Upper lobe of right lung (tissue), 1 donor: ENCODE results near the gene ARL6IP4. TPM values are rescaled to one million over a fixed set of nuclear protein-coding genes. Genes with fewer than 3 reads are reported as not detected.

Source experiments
- ATAC-seq: fragments of 200-7000 bp; cut with Tn5 transposase; one replicate; pipeline ENCODE4 v1.9.1; 2020; ENCODE audit warnings: mild to moderate bottlenecking, moderate library complexity
- DNase-seq: peaks from one replicate; pipeline ENCODE4 v3.0.0-alpha.2; 2020
- H3K27ac ChIP-seq: fragments of 200-600 bp; one replicate; pipeline ENCODE4 v1.8.0; 2022
- H3K27me3 ChIP-seq: fragments of 200-600 bp; one replicate; pipeline ENCODE4 v1.8.0; 2022; ENCODE audit warnings: mild to moderate bottlenecking
- H3K36me3 ChIP-seq: fragments of 200-600 bp; one replicate; pipeline ENCODE4 v1.8.0; 2022
- H3K4me1 ChIP-seq: fragments of 200-600 bp; one replicate; pipeline ENCODE4 v1.8.0; 2022
- H3K4me3 ChIP-seq: fragments of 200-600 bp; one replicate; pipeline ENCODE4 v1.8.0; 2022; ENCODE audit warnings: mild to moderate bottlenecking
- H3K9me3 ChIP-seq: fragments of 200-600 bp; one replicate; pipeline ENCODE4 v1.8.0; 2022
- intact Hi-C: fragments of 100-400 bp; cut with DNase I; formaldehyde crosslinking; loops from one replicate; pipeline ENCODE4 v1.11.0; 2022
- total RNA-seq: library from RNA; stranded (reverse); fragmentation: NEBNext Ultra II Directional; extraction: Animal tissue kit (Norgen Biotek cat#: 25700); gene quantifications from one replicate; pipeline ENCODE4 v1.2.1, GENCODE V29; 2021
- TF ChIP-seq, protein P1 (sequence below): fragments of 200-600 bp; IDR thresholded peaks from one replicate; pipeline ENCODE4 v1.8.0; 2022; ENCODE audit warnings: antibody characterized with exemption
- donor health status: DM: no; HTN: yes; CAD: no; lungs with severe emphysema.

Gene ARL6IP4
- total RNA-seq, 1 donor from 2014 or later: 124 TPM

DNA sequence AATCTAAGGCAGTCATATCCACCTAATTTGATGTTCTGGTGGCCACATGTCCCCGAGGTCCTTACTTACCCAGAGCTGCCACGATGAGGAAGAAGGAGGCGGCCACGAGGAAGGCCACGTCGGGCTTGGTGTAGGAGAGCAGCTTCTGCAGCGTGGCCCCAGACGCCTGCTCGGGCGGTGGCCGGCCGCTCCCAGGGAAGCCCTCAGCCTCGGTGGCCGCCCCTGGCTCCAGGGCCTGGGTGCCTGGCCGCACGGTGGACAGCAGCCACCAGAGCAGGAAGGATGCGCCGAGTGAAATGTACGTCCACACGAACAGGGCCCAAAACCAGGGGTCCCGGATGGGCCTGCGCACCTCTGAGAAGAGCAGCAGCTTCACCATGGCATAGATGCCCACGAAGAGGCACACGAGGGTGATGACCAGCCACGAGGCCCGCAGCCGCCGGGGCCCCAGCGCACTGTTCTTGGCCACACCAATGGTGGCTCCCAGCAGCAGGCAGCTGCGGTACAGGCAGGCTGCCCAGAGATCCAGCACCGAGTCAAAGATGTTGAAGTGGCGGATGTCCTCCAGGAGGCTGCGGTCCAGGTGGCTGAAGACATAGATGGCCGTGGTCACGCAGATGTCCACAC, 20.8 kb upstream of the ARL6IP4 start:
- H3K4me1 ChIP-seq: peaks cover 10% of the 10 kb centered on the region
- no peaks in the 10 kb centered on the region for H3K9me3 ChIP-seq
- no peaks in the 10 kb centered on the region for H3K36me3 ChIP-seq
- no peak for ATAC-seq
- no peaks in the 10 kb centered on the region for H3K27me3 ChIP-seq
- no peak for DNase-seq
- no peak overlapping the region for H3K4me3 ChIP-seq
- intact Hi-C loops: loop anchor here (10.0 kb wide), 1 partner anchor 165 kb away; no protein-coding TSS in a partner anchor
- H3K27ac ChIP-seq: no peak overlapping the region
- TF ChIP-seq, protein P1, sequence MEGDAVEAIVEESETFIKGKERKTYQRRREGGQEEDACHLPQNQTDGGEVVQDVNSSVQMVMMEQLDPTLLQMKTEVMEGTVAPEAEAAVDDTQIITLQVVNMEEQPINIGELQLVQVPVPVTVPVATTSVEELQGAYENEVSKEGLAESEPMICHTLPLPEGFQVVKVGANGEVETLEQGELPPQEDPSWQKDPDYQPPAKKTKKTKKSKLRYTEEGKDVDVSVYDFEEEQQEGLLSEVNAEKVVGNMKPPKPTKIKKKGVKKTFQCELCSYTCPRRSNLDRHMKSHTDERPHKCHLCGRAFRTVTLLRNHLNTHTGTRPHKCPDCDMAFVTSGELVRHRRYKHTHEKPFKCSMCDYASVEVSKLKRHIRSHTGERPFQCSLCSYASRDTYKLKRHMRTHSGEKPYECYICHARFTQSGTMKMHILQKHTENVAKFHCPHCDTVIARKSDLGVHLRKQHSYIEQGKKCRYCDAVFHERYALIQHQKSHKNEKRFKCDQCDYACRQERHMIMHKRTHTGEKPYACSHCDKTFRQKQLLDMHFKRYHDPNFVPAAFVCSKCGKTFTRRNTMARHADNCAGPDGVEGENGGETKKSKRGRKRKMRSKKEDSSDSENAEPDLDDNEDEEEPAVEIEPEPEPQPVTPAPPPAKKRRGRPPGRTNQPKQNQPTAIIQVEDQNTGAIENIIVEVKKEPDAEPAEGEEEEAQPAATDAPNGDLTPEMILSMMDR: no peak

DNA sequence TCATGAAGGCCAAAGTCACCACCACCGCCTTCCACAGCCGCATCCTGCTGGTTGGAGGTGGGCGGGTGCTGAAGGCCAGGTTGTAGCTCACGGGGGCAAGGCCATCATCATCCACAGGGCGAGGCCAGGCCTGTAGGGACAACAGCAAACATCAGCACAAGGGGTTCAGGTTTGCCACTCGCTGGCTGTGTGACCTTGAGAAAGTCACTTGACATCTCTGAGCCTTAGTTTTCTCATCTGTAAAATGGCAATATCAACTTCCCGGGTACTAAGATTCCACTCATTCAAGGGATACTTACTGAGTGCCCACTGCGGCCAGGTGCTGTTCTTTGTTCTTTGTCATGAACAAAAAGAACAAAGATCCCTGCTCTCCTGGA, 20.3 kb upstream of the ARL6IP4 start:
- no peak for DNase-seq
- ATAC-seq: no peak
- Histone ChIP-seq H3K9me3 (no peaks in the 10 kb centered on the region), H3K27ac (no peak overlapping the region), H3K27me3 (no peaks in the 10 kb centered on the region), H3K4me3 (no peak overlapping the region), H3K4me1 (peaks cover 12% of the 10 kb centered on the region), H3K36me3 (no peaks in the 10 kb centered on the region)
- intact Hi-C loops: no loop called here
- TF ChIP-seq, protein P1: no peak

DNA sequence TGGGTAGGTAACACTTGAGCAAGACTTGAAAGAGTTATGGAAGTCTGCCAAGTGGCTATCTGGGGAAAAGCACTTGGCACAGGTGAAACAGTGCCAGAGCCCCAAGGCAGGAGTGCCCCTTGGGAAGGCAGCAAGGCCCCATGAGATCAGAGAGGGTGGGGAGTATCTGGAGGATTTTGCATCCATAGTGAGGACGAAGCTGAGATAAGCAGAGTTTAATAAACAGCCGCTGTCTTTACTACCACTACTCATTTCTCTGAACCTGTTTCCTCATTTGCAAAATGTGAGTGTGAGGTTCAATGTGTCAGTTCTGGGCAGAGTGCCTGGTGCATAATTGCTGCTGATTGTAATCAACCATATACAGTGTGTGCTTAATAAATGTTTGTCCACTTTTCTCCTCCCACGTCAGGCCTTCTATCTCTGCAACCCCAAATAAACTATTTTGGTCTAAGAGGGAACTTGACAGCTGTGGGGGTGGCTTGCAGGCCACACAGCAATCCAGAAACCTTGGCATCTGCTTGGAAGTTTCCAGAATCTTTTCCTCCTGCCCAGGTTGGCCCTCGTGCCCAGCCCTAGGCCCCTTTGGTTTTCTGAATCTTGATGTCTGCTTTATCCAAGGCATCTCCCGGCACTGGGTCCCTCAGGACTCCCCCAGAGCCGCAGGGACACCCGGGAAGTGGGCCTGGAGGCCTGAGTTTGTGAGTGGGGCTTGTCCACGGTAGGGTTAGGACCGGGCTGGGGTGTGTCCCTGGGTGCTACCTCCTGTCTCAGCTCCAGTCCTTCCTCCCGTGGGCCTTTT, 18.8 kb upstream of the ARL6IP4 start:
- Histone ChIP-seq H3K4me3 (no peak overlapping the region), H3K9me3 (no peaks in the 10 kb centered on the region), H3K27me3 (no peaks in the 10 kb centered on the region), H3K36me3 (no peaks in the 10 kb centered on the region), H3K4me1 (peaks cover 21% of the 10 kb centered on the region), H3K27ac (no peak overlapping the region)
- no peak for DNase-seq
- TF ChIP-seq, protein P1: no peak
- intact Hi-C loops: no loop called here
- no peak for ATAC-seq

DNA sequence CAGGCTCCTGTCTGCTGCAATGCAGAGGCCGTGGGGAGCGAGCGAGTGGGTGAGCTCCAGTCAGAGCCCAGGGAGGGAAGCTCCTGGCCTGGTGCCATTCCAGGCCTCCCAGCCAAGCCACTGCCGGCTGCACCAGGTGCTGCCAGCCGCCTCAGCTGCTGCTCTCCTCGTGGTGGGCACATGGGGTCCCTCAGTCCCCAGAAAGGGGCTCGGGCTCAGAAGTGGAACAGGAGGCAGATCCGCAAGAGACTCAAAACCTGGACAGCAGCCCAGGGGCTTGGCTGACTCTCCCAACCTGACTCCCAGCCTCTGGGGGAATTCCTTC, 16.6 kb upstream of the ARL6IP4 start:
- H3K27me3 ChIP-seq: no peaks in the 10 kb centered on the region
- H3K4me1 ChIP-seq: peaks cover 21% of the 10 kb centered on the region
- no peak for ATAC-seq
- no peak overlapping the region for H3K4me3 ChIP-seq
- no peaks in the 10 kb centered on the region for H3K36me3 ChIP-seq
- no peaks in the 10 kb centered on the region for H3K9me3 ChIP-seq
- DNase-seq: no peak
- H3K27ac ChIP-seq: no peak overlapping the region
- intact Hi-C loops: no loop called here
- TF ChIP-seq, protein P1: no peak

DNA sequence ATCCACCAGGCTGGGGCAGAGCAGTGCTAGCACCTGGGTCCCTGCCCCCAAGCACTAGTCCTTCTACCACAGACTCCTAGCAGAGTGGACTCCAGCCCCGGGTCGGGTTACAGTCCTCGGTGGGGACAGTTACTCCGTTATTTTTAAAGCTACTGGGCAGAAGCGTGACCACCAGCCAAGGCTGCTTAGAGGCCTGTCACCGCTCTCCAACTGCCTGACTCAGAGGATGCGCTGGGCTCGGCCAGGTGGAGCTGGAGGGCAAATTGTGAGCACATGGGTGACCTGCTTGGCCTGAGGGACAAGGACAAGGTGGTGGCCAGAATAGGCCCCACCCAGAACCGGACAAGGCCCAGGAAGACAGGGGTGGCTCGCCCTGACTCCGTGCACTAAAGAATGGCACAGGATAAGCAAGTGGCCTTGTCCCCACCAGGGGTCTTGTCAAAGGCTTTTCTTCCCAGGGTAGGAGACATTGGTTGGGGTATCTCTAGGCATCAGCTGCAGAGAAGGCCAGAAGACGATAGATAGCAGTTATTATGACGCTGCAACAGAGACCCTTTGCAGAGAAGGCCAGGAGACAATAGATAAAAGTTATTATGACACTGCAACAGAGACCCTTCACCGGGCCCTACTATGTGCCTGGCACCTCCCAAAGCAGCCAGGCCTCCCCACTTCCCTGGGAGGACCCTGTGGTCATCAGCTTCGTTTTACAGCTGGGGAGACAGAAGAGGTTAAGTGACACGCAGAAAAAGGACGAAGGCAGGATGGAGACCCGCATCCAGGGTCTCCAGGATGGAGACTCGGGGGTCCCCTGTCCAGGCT, 15.8 kb upstream of the ARL6IP4 start:
- ATAC-seq (no peak), DNase-seq (no peak)
- no peak overlapping the region for H3K4me3 ChIP-seq

More for the DNA sequence above, 15.8 kb upstream of the ARL6IP4 start:
- Histone ChIP-seq H3K27ac (no peak overlapping the region), H3K36me3 (no peaks in the 10 kb centered on the region), H3K27me3 (no peaks in the 10 kb centered on the region), H3K9me3 (no peaks in the 10 kb centered on the region), H3K4me1 (peaks cover 21% of the 10 kb centered on the region)
- intact Hi-C loops: no loop called here
- TF ChIP-seq, protein P1: no peak
